ENCODE results near the gene METTL27.
"Not testable (repeated sequence)": the region's sequence is repeated elsewhere in the genome, so short reads cannot be mapped to it uniquely, and the experiment has no call there.

The METTL27 gene

DNA sequence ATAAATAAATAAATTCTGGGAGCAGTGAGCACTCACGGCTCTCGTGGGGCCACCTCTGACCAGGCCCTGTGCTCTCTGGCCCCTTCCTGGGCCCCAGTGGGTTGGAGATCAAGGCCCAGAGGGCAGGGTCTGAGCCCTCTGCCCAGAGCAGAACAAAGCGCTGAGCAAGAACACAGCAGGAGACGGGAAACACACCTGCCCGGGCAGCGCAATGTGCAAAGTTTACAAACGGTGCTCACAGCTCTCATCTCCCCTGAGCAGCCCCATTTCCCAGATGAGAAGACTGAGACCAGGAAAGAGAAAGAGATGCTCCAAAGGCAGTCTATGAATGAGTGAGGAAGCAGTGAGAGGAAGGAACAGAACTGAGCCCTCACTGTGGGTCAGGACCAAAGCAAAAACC lies 3.0 kb downstream of the METTL27 start:
- no peak for FAIRE-seq

DNA sequence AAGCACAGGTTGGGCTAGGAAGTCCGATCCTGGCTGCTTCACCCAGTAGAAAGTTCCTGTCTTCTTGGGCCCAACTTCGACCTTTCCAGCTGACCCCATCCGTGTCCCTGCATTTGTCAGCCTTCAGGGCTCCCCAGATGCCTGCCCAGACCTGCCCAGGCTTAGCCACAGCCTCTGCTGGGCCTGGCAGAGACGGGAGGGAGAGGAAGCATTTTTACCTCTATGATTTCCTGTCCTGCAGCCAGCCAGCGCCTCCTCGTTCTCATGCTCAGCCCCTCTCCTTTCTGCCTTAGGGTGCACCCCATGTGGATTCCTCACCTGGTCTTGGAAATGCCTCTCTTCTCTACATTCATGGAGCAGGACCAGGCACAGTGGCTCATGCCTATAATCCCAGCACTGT lies 3.7 kb downstream of the METTL27 start:
- FAIRE-seq (no peak), DNase-seq (ENCODE audit: low spot score) (no peak)

More for the DNA sequence above, 3.0 kb downstream of the METTL27 start:
- DNase-seq (ENCODE audit: low spot score), result no peak

DNA sequence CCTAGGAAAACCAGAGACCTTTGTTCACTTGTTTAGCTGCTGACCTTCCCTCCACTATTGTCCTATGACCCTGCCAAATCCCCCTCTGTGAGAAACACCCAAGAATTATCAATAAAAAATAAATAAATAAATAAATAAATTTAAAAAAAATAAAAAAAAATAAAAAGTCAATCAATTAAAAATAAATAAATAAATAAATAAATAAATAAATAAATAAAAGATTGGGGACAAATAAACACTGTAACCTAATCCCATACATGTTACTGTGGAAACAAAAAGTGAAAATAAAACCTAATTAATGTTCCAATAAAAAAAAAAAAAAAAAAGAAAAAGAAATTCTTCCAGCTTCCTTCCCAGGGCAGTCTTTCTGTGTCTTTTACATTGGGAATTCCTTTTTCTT lies 5.1 kb downstream of the METTL27 start:
- not testable (repeated sequence) for FAIRE-seq; DNase-seq (ENCODE audit: low spot score)

DNA sequence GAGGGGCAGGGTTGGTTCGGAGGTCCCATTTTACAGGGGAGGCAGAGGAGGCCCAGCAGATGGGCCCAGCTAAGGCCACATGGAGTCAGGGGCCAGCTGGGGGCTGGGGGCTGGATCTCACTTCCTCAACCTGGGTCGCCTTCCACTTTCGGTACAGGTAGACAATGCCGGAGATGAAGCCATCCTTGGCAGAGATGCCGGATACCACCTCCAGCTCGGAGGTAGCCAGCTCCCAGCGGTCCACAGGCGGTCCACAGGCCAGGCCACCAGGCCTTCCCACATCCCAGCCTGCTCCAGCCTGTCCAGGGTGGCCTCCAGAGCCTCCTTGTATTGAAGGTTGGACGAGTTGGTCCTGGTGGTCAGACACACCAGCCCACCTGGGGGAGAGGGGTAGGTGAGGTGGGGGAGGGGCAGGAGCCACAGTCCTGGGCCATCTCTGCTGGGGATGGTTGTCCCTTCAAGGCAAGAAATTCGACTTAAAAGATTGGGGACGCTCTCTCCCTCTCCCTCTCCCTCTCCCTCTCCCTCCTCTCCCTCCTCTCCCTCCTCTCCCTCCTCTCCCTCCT lies 7.6 kb downstream of the METTL27 start:
- no peak for DNase-seq (ENCODE audit: low spot score)
- FAIRE-seq, result no peak

DNA sequence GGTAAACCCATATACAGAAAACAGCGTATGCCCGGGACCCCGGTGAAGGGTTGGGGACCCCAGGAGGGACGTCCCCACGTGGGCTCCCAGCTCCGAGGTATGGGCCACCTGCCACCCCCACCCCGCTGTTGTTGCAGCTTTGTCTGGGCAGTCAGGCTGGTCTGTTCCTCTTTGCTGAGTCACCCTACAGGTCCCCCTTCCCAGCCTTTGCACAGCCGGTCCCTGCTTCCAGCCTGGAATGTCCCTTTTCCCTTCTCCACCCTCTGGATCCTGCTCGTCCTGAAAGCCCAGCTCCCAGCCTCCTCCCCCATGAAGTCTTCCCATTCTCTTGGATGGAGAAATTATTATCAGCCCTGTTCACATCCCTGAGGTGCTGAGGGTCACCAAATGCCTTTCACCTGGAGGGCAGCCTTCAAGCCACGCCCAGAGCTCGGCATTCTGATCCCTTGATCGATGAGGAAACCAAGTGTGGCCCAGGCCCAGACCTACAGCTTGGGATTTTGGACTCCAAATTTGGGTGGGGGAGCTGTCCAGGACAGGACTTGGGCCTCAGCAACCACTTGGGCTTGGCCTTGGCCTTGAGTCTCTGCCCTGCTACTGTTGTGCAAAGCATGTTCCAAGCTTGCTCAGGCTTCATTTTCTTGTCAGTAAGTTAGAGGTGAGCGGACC lies 8.9 kb downstream of the METTL27 start:
- DNase-seq (ENCODE audit: low spot score) (no peak), FAIRE-seq (no peak)

DNA sequence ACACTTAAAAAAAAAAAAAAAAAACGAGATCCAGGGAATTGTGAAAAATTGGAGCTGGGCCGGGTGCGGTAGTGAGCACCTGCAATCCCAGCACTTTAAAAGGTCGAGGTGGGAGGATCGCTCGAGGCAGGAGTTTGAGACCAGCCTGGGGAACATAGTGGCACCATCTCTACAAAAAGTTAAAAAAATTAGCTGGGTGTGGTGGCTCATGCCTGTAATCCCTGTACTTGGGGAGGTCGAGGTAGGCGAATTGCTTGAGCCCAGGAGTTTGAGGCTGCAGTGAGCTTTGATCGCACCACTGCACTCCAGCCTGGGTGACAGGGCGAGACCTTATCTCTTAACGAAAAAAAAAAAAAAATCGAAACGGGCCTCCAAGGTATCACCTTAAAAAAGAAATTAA lies 9.5 kb downstream of the METTL27 start:
- no peak for FAIRE-seq
- DNase-seq (ENCODE audit: low spot score), result no peak

DNA sequence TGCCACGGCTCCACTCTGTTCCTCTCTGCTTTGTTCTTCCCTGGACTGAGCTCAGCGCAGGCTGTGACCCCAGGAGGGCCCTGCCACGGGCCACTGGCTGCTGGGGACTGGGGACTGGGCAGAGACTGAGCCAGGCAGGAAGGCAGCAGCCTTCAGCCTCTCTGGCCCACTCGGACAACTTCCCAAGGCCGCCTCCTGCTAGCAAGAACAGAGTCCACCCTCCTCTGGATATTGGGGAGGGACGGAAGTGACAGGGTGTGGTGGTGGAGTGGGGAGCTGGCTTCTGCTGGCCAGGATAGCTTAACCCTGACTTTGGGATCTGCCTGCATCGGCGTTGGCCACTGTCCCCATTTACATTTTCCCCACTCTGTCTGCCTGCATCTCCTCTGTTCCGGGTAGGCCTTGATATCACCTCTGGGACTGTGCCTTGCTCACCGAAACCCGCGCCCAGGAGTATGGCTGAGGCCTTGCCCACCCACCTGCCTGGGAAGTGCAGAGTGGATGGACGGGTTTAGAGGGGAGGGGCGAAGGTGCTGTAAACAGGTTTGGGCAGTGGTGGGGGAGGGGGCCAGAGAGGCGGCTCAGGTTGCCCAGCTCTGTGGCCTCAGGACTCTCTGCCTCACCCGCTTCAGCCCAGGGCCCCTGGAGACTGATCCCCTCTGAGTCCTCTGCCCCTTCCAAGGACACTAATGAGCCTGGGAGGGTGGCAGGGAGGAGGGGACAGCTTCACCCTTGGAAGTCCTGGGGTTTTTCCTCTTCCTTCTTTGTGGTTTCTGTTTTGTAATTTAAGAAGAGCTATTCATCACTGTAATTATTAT lies 10.3 kb downstream of the METTL27 start:
- no peak for DNase-seq (ENCODE audit: low spot score)
- no peak for FAIRE-seq

DNA sequence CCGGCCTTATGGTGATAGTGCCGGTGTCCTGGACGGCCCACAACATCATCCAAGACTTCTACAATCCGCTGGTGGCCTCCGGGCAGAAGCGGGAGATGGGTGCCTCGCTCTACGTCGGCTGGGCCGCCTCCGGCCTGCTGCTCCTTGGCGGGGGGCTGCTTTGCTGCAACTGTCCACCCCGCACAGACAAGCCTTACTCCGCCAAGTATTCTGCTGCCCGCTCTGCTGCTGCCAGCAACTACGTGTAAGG lies 10.8 kb downstream of the METTL27 start:
- DNase-seq (ENCODE audit: low spot score) (no peak), FAIRE-seq (no peak)

DNA sequence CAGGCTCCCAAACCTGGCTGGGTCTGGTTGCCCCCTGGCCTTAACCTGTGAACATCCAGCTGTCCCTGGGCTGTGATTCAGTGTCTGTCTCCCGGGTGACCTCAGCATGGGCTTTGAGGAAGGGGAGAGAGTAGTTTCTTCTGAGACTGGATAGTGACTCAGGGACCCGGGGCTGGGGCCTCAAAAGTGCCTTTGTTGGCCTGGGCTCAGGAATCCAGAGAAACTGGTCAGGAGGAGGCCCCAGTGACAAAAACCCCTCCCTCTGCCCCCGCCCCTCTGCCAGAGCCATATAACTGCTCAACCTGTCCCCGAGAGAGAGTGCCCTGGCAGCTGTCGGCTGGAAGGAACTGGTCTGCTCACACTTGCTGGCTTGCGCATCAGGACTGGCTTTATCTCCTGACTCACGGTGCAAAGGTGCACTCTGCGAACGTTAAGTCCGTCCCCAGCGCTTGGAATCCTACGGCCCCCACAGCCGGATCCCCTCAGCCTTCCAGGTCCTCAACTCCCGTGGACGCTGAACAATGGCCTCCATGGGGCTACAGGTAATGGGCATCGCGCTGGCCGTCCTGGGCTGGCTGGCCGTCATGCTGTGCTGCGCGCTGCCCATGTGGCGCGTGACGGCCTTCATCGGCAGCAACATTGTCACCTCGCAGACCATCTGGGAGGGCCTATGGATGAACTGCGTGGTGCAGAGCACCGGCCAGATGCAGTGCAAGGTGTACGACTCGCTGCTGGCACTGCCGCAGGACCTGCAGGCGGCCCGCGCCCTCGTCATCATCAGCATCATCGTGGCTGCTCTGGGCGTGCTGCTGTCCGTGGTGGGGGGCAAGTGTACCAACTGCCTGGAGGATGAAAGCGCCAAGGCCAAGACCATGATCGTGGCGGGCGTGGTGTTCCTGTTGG lies 11.4 kb downstream of the METTL27 start, which contains the start of gene CLDN4:
CLDN4 (plus strand) TSS at position 316 of the 903 bp plus-strand sequence; CDS start at position 522, 206 bp downstream.
- DNase-seq (ENCODE audit: low spot score), result peak; percentile 61
- no peak for FAIRE-seq

DNA sequence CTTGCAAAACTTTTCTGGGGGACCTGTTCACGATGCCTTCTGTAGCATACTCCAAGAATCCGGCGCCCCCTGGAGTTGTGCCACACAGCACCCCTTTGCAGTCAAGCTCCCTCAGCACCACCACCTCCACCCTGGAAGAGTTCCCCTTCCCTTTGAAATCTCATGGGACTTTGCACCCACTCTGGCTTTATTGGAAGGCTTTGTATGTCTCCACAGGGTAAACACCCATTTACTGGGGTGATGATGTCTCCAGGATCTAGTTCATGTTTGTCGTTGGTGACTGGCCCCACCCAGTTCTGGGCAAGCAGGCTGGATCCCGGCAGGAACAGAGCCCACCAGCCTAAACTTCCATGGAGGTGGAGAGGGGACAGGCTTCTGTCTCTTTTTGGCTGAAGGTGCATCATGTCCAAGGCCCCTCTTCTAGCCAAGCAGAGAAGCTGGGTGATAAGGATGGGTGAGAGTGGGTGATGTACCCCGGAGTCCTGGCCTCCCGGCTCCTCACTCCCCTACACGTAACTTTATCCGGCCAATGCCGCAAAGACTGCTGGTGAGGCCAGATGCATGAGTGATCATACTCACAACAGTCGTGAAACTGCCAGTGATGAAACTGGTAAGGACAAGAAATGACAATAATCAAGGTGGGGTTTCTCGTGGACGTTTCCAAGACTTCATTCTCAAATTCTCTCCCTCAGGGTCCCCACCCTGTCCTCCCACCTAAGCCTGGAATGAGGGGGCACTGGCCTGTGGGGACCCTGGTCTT lies 12.2 kb downstream of the METTL27 start:
- FAIRE-seq, result no peak
- no peak for DNase-seq (ENCODE audit: low spot score)

DNA sequence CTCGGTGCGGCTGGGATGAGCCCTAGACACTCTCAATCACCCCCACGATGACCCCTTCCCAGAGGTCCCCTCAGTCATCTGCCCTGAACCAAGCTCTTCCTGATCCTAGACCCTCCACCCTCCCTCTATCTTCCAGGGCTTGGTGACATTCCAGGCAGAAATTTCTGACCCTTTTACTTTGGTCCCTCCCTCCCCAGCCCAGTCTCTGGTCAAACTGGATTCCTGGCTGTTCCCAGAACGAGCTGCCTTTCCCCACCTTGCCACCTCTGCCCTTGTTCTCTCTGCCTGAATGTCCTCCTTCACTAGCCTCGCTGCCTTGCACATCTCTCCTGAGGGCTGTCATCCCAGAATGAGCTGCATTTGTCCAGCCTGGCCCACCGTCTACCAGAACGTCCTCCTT lies 12.8 kb downstream of the METTL27 start:
- DNase-seq (ENCODE audit: low spot score) (no peak), FAIRE-seq (no peak)

DNA sequence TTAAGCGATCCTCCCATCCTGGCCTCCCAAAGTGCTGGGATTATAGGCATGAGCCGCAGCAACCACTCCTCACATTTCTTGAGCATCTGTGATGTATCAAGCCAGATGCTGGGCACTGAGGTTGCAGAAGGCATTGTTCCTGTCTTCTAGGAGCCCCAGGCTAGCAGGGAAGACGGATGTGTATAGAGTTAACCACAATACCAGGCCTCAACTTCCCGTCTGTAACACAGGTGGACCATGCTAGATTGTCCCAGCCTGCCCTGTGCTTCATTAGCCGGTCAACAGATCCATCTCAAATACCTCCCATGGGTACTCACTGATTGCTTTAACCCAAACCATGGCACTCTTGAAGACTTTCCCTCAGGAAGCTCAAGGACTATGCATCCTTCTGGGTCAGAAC lies 13.3 kb downstream of the METTL27 start:
- FAIRE-seq, result no peak
- no peak for DNase-seq (ENCODE audit: low spot score)

DNA sequence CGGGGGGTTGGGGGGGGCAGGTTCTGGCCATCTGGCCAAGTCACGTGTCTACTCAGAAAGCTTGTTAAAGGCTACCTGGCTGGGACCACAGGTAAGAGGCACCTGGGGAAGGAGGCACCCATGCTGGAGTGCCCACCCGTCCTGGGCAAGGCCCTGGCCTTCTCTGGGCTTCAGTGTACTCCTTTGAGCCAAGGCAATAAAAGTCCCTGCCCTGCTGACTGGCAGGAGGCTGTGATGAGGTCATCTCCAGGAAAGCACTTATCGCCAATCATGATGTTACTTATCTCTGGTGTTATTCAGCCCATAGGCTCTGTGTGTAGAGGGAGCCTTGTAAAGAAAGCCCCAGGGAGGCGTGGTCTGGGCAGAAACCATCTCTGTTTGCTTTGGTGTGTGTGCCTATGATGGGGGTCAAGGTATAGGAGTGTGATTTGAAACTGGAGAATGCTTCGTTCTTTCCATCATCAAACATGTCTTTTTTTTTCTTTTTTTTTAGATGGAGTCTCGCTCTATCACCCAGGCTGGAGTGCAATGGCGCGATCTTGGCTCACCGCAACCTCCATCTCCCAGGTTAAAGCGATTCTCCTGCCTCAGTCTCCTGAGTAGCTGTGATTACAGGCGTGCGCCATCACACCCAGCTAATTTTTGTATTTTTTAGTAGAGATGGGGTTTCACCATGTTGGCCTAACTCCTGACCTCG lies 14.1 kb downstream of the METTL27 start:
- DNase-seq (ENCODE audit: low spot score) (peak; percentile 80), FAIRE-seq (peak; percentile 50)

DNA sequence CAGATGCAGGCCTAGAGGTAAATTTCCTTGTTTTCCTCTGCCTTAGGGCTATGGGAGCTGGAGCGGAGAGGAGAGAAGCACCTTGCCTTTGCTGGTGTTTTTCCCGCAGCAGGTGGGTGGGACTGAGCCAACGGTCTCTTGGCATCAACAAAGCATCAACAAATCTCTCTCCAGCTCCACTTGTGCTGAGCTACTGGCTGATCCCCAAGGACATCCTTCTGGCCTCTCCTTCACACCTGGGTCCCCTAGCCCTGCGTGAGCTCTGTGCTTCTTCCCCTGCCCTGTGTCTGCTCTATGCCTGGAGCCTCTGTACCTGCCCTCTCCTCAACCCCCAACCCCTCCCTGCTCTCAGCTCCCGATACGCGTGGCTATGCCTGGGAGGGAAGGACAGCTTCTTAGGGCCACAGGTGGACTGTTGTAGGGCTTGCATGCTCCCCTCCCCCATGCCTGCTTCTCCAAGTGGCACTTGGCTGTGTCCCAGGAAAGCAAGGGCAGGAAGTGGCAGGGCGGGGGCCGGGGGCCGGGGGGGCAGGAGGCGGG lies 14.7 kb downstream of the METTL27 start:
- no peak for FAIRE-seq
- peak; percentile 79 for DNase-seq (ENCODE audit: low spot score)

DNA sequence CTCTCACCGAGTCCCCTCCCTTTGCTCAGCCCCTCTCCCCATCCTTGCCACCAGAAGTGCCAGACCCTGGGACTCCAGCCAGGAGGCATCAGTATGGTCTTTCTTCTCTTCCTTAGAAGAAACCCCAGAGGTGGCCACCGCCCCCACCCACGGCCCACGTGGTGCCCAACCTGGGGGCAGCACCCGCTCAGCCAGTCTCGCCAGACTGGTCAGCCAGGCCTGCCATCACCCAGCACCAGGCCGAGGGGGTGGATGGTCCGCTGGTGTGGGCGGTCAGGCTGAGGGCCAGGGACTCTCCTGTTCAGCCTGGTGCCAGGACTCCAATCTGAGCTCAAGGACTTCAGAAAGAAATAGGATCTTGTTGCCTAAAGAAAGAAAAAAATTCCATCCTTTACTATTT lies 17.3 kb downstream of the METTL27 start:
- DNase-seq (ENCODE audit: low spot score), result no peak
- no peak for FAIRE-seq

DNA sequence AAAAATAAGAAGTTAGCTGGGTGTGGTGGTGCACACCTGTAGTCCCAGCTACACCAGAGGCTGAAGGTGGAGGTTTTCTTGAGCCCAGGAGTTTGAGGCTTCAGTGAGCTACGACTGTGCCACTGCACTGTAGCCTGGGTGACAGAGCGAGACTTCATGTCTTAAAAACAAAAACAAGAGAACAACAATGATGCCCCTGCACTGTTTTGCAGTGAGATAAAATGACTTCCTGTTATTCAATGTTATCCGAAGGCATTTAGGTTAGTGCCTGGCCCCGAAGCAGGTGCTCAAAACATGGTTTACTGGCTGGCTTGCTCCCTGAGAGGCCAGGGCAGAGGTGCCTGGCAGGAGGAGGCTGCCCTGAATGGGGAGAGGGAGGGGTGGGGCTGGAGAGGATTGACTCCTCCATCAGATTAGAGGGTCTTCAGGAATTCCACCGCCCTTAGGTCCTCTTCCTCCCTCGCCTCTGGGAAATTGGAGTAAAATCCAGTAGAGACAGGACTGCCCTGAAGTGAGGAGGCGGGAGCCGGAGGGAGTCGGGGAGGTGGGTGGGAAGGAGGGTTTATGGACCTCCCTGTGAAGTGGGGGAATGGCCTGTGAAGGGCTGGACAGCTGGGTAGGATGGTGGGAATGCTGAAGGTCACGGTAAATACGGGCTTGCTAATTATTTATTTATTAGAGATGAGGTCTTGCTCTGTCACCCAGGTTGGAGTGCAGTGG lies 18.3 kb downstream of the METTL27 start:
- DNase-seq (ENCODE audit: low spot score), result no peak
- FAIRE-seq, result no peak

DNA sequence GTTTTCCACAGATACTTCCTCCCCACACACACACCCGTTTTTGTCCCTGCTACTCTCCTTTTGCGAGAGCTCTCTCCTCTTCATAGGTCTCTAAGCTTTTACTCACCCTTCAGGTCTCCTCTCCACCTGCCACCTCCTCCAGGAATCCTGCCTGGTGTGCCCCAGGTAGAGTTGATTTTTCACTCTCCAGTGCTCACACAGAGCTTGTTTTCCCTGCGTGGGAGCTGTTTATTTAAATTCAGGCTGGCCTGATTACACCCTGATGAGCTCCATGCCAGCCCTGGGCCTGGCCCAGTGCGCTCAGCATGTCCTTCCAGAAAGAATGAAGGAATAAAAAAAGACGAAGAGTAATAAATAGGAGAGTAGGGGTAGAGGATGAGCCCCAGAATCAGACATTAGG lies 19.1 kb downstream of the METTL27 start:
- no peak for FAIRE-seq

DNA sequence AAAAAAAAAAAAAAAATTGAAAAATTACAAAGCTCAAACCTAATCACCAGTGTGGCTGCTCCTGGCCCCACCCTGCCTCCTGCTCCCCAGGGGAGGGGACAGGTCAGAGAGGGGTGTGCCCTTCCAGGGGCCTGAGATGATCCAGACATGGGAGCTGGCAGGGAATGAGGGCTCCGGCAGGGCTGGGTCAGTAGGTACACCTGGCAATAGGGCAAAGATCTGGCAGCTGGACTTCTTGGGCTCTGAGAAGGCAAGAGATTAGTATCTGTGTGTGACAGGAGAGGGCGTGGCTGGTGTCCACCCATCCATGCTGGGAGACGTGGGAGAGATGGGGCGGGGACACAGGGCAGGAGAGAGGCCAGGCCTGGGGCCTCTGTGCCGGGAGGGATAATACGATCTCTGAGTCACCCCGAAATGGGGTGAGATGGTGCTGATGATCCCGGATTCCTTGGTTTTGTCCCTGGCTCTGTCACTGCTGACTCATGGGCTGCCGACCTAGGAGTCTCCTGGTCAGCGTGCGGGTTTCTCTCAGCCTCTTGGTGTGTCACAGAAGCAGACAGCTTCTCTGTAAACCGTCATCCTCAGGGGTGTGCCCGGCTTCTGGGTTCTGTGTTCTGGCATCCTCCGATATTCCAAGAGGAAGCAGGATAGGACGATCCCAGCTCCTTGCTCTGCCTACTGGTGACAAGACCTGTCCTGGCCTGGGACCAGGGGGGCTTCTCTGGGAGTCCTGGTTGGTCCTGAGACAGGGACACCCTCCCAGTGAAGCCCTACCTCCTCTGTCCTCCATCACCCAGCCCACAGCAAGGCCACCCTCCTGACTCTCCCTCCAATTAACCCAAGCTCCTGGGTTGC lies 19.8 kb downstream of the METTL27 start:
- DNase-seq (ENCODE audit: low spot score) (peak; percentile 91), FAIRE-seq (peak; percentile 50)

More for the DNA sequence above, 19.1 kb downstream of the METTL27 start:
- no peak for DNase-seq (ENCODE audit: low spot score)
